ENCODE measurements around the gene FNBP1L.
"Not testable (repeated sequence)": the region's sequence is repeated elsewhere in the genome, so short reads cannot be mapped to it uniquely, and the experiment has no call there.

Gene FNBP1L

GRCh38 chr1:93526431-93526830 is 78.5 kb downstream of the FNBP1L start:
- no peak for DNase-seq (ENCODE audit: extremely low read depth in 1 of 2, low read depth in 1 of 2)

- DNase-seq (ENCODE audit: extremely low read depth in 1 of 2, low read depth in 1 of 2) = no peak
Observed at GRCh38 chr1:93528412-93528811, 80.5 kb downstream of the FNBP1L start.

GRCh38 chr1:93531193-93531592 is 83.3 kb downstream of the FNBP1L start:
- no peak for DNase-seq (ENCODE audit: extremely low read depth in 1 of 2, low read depth in 1 of 2)

GRCh38 chr1:93532780-93533378 is 85.0 kb downstream of the FNBP1L start:
- DNase-seq (ENCODE audit: extremely low read depth in 1 of 2, low read depth in 1 of 2) = no peak

- DNase-seq (ENCODE audit: extremely low read depth in 1 of 2, low read depth in 1 of 2) = no peak
Observed at GRCh38 chr1:93533677-93534076, 85.8 kb downstream of the FNBP1L start.

- no peak for DNase-seq (ENCODE audit: extremely low read depth in 1 of 2, low read depth in 1 of 2)
Observed at GRCh38 chr1:93537396-93537795, 89.5 kb downstream of the FNBP1L start.

- no peak for DNase-seq (ENCODE audit: extremely low read depth in 1 of 2, low read depth in 1 of 2)
Observed at GRCh38 chr1:93537924-93538323, 90.0 kb downstream of the FNBP1L start.

GRCh38 chr1:93541045-93541444 is 93.1 kb downstream of the FNBP1L start:
- DNase-seq (ENCODE audit: extremely low read depth in 1 of 2, low read depth in 1 of 2) = no peak

GRCh38 chr1:93542398-93542797 is 94.5 kb downstream of the FNBP1L start:
- no peak for DNase-seq (ENCODE audit: extremely low read depth in 1 of 2, low read depth in 1 of 2)

GRCh38 chr1:93546162-93546863 is 98.4 kb downstream of the FNBP1L start:
- DNase-seq (ENCODE audit: extremely low read depth in 1 of 2, low read depth in 1 of 2) = no peak

- no peak for DNase-seq (ENCODE audit: extremely low read depth in 1 of 2, low read depth in 1 of 2)
Observed at GRCh38 chr1:93549131-93549530, 101.2 kb downstream of the FNBP1L start.

- DNase-seq (ENCODE audit: extremely low read depth in 1 of 2, low read depth in 1 of 2) = no peak
Observed at GRCh38 chr1:93549811-93550210, 101.9 kb downstream of the FNBP1L start.

- DNase-seq (ENCODE audit: extremely low read depth in 1 of 2, low read depth in 1 of 2) = no peak
Observed at GRCh38 chr1:93552741-93553455, 105.0 kb downstream of the FNBP1L start.

GRCh38 chr1:93553886-93554490 is 106.1 kb downstream of the FNBP1L start:
- DNase-seq (ENCODE audit: extremely low read depth in 1 of 2, low read depth in 1 of 2) = not testable (repeated sequence)

GRCh38 chr1:93554883-93555872 is 107.3 kb downstream of the FNBP1L start:
- no peak for DNase-seq (ENCODE audit: extremely low read depth in 1 of 2, low read depth in 1 of 2)

GRCh38 chr1:93556291-93556690 is 108.4 kb downstream of the FNBP1L start:
- DNase-seq (ENCODE audit: extremely low read depth in 1 of 2, low read depth in 1 of 2) = no peak

GRCh38 chr1:93559045-93559444 is 111.1 kb downstream of the FNBP1L start:
- DNase-seq (ENCODE audit: extremely low read depth in 1 of 2, low read depth in 1 of 2) = no peak

- DNase-seq (ENCODE audit: extremely low read depth in 1 of 2, low read depth in 1 of 2) = no peak
Observed at GRCh38 chr1:93559695-93560094, 111.8 kb downstream of the FNBP1L start.

- no peak for DNase-seq (ENCODE audit: extremely low read depth in 1 of 2, low read depth in 1 of 2)
Observed at GRCh38 chr1:93565496-93566206, 117.7 kb downstream of the FNBP1L start.

- no peak for DNase-seq (ENCODE audit: extremely low read depth in 1 of 2, low read depth in 1 of 2)
Observed at GRCh38 chr1:93566227-93566626, 118.3 kb downstream of the FNBP1L start.
